CD4-positive, alpha-beta T cell treated with Interleukin-1 beta for 1 hour (primary cell): ENCODE data around the gene RNU2-1.
"Not testable (repeated sequence)": the region's sequence is repeated elsewhere in the genome, so short reads cannot be mapped to it uniquely, and the experiment has no call there.

ENCODE experiments used
- DNase-seq, 2 donors: peaks; one replicate each; pipeline ENCODE4 v3.0.0-alpha.2; 2020 to 2022

RNU2-1 gene

DNA sequence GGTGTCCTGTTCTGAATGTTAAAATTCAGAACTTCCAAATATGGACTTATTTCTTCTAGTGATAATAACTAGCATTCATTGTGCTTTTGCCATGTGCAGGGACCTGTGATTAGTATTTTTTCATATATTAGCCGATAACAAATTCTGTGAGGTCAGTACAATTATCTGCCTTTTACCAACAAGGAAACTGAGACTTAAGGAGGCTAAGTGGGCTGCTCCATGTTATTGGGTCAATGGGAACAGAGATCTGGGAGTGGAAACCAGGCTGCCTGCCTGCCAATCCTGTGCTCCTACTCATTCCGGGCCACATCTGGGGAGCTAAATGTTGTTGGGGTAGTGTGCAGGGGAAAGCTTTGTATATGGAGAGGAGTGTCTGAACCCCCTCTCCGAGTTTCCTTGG, 18.4 kb downstream of the RNU2-1 start:
- DNase-seq, result no peak

DNA sequence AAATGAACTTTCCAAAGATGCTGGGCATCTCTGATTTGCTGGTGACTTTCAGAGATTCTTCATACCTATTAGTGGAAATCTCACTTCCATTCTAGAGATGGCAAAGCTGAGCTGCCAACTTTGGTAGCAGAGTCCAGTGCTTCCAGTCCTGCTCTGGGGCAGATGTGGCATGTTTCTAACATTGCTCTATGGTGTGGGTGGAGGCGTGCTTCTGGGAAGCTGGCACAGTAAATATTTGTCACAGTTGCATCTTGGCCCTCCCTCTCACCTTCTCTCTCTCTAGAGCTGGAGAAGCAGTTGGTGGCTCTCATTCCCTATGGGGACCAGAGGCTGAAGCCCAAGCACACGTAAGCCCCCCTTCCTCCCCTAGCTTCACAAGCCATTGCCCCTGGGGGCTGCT, 20.2 kb downstream of the RNU2-1 start:
- DNase-seq, result no peak

DNA sequence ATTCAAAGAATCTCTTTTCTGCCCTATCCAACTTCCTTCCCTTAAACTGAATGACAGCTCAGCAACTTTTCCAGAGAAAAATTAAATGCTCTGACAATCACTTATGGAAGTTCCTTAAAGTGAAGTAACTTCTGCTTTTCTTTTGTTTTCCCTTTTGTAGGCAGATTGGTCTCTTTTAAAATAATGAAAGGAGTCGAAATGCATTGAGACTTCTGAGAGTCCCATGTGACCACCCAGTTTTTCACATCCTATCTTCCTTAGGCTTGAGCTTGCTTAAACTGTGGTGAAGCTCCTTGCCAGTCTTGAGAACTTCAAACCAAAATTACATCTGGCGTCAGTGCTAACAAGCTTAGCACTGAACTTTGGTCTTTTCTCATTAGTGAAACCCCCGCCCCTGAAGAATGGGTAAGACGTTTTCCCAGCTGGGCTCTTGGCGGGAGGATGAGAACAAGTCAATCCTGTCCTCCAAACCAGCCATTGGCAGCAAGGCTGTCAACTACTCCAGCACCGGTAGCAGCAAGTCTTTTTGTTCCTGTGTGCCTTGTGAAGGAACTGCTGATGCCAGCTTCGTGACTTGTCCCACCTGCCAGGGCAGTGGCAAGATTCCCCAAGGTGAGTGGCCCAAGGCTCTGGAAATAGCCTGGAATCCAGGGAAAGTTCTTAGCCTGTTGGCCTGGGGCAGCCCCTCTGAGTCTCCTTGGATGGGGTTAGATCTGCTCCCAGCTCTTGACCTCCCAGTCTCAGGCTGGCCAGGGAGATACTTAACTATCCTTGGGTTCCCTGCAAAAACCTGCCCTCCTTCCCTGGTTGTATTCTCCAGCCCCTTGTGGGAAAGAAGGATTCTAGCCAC, 20.9 kb downstream of the RNU2-1 start:
- DNase-seq, result no peak

GRCh38 chr17:43211480-43212402, 22.0 kb downstream of the RNU2-1 start, which contains the start of gene TMEM106A:
Gene TMEM106A, plus strand, starts transcription at chr17:43211875. Its CDS starts 1,167 bp downstream, at chr17:43213042.
- DNase-seq, result peak; percentile 73 to 75

DNA sequence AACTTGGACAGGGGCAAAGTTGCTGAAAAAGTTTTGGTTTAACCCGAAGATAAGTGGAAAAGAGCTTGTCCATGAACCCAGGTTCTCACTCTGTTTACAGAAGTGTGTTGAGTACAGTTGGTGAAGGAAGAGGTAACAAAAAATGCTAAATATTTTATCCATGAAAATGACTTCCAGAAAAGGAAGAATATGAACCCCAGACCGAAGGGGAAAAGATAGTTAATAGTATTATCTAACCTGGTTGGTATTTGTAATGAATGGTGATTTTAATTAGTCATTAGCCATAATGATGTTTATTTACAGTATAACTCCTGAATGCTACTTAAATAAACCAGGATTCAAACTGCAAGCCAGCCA, 22.7 kb downstream of the RNU2-1 start:
- no peak for DNase-seq

GRCh38 chr17:43210576-43210975, 23.2 kb downstream of the RNU2-1 start:
- no peak for DNase-seq

- DNase-seq, result not testable (repeated sequence)
Measured at GRCh38 chr17:43203013-43203412, 30.8 kb downstream of the RNU2-1 start.

DNA sequence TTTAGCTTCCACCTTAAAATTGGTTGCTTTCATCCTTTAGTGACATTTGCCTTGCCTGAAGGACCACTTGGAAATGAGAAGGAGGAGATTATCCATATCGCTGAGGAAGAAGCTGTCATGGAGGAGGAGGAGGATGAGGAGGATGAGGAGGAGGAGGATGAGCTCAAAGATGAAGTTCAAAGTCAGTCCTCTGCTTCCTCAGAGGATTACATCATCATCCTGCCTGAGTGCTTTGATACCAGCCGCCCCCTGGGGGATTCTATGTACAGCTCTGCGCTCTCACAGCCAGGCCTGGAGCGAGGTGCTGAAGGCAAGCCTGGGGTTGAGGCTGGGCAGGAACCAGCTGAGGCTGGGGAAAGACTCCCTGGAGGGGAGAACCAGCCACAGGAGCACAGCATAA, 33.6 kb downstream of the RNU2-1 start:
- DNase-seq, result no peak

- DNase-seq, result no peak
Measured at GRCh38 chr17:43199633-43200032, 34.1 kb downstream of the RNU2-1 start.

GRCh38 chr17:43193251-43193650, 40.5 kb downstream of the RNU2-1 start:
- DNase-seq, result no peak

DNA sequence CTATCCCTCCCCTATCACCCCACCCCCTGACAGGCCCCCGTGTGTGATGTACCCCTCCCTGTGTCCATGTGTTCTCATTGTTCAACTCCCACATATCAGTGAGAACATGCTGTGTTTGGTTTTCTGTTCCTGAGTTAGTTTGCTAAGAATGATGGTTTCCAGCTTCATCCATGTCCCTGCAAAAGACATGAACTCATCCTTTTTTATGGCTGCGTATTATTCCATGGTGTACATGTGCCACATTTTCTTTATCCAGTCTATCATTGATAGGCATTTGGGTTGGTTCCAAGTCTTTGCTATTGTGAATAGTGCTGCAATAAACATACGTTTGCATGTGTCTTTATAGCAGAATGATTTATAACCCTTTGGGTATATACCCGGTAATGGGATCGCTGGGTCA, 47.1 kb downstream of the RNU2-1 start:
- DNase-seq, result not testable (repeated sequence)

GRCh38 chr17:43183921-43184320, 49.9 kb downstream of the RNU2-1 start:
- no peak for DNase-seq
